HepG2 (cell line): ENCODE measurements around the gene ANO6.

Source experiments
- CTCF ChIP-seq: sonication (generic); formaldehyde crosslinking; IDR thresholded peaks from 2 replicates; pipeline ENCODE4 v1.5.0; 2020; ENCODE audit warnings: mild to moderate bottlenecking, missing genetic modification reagents, moderate library complexity
- ELK4 ChIP-seq: sonication (generic); formaldehyde crosslinking; IDR thresholded peaks from 2 replicates; pipeline ENCODE4 v1.9.0; 2021; ENCODE audit warnings: missing genetic modification reagents, borderline replicate concordance
- MAX ChIP-seq: IDR thresholded peaks from 2 replicates; pipeline ENCODE4 v1.6.1; 2012; ENCODE audit warnings: inconsistent platforms
- ZNF263 ChIP-seq: sonication (generic); formaldehyde crosslinking; IDR thresholded peaks from 2 replicates; pipeline ENCODE4 v1.4.0; 2020; ENCODE audit warnings: missing genetic modification reagents
- ZNF318 ChIP-seq: sonication (generic); formaldehyde crosslinking; IDR thresholded peaks from 2 replicates; pipeline ENCODE4 v1.4.0; 2020; ENCODE audit warnings: mild to moderate bottlenecking, missing genetic modification reagents
- ZNF510 ChIP-seq: sonication (generic); formaldehyde crosslinking; IDR thresholded peaks from 2 replicates; pipeline ENCODE4 v1.4.0; 2020; ENCODE audit warnings: low read depth, mild to moderate bottlenecking, missing genetic modification reagents
- ZNF629 ChIP-seq: sonication (generic); formaldehyde crosslinking; conservative IDR thresholded peaks from 2 replicates; pipeline ENCODE4 v1.5.0; 2020; ENCODE audit warnings: missing genetic modification reagents

- TF ChIP-seq ZNF629 (CRISPR knock-in tag) (no peak), CTCF (CRISPR knock-in tag) (no peak), ZNF263 (CRISPR knock-in tag) (no peak), ZNF510 (CRISPR knock-in tag) (no peak), ELK4 (CRISPR knock-in tag) (no peak), MAX (no peak), ZNF318 (CRISPR knock-in tag) (no peak)
Observed at GRCh38 chr12:45406988-45407850, 191.3 kb downstream of the ANO6 start.
